Keratinocyte (primary cell): ENCODE results near the gene DCAF6. TPM values are rescaled to one million over a fixed set of nuclear protein-coding genes. Genes with fewer than 3 reads are reported as not detected.
"Not testable (repeated sequence)": the region's sequence is repeated elsewhere in the genome, so short reads cannot be mapped to it uniquely, and the experiment has no call there.

Experiments
- DNase-seq: peaks from one replicate; pipeline ENCODE4 v3.0.0-alpha.2; 2011; ENCODE audit warnings: low read depth, missing footprints, low spot score
- FAIRE-seq: peaks from 2 replicates; lab custom pipeline; 2011; peaks lifted over from hg19 to GRCh38; lab: Jason Lieb, UNC
- H2AFZ ChIP-seq: 2 replicates; pipeline ENCODE4 v1.6.0; 2012; ENCODE audit warnings: low read length, control low read depth, inconsistent platforms; ENCODE audit not compliant: control insufficient read depth
- H3K27ac ChIP-seq: 2 replicates; pipeline ENCODE4 v1.5.1; 2011; ENCODE audit warnings: low read length; ENCODE audit not compliant: control insufficient read depth, insufficient read depth
- H3K27me3 ChIP-seq: 3 replicates; pipeline ENCODE4 v1.6.0; 2011; ENCODE audit warnings: low read length; ENCODE audit not compliant: control insufficient read depth, insufficient read depth; ENCODE audit errors: extremely low read depth
- H3K36me3 ChIP-seq, 2 experiments: 2 replicates in 1 of 2; 3 replicates in 1 of 2; pipeline ENCODE4 v1.5.1; 2011; ENCODE audit warnings: low read length in 2 of 2, mild to moderate bottlenecking in 1 of 2; ENCODE audit not compliant: control insufficient read depth in 2 of 2, insufficient read depth in 2 of 2; ENCODE audit errors: extremely low read depth in 1 of 2
- H3K4me1 ChIP-seq: 3 replicates; pipeline ENCODE4 v1.5.1; 2011; ENCODE audit warnings: low read length; ENCODE audit not compliant: control insufficient read depth, insufficient read depth; ENCODE audit errors: extremely low read depth
- H3K4me2 ChIP-seq: 3 replicates; pipeline ENCODE4 v1.6.0; 2011; ENCODE audit warnings: low read depth, low read length; ENCODE audit not compliant: control insufficient read depth, insufficient read depth; ENCODE audit errors: extremely low read depth
- H3K4me3 ChIP-seq, 3 experiments: fragments of 200-600 bp in 1 of 3; sonication (generic) in 1 of 3; 2 replicates in 2 of 3; 3 replicates in 1 of 3; pipeline ENCODE4 v1.5.1; 2011 to 2016; ENCODE audit warnings: low read length in 3 of 3, mild to moderate bottlenecking in 3 of 3, control low read depth in 2 of 3, inconsistent platforms in 1 of 3, low read depth in 1 of 3, mixed read lengths in 1 of 3, mixed run types in 1 of 3, moderate library complexity in 1 of 3; ENCODE audit not compliant: control insufficient read depth in 2 of 3, insufficient read depth in 2 of 3; ENCODE audit errors: extremely low read depth in 1 of 3
- H3K79me2 ChIP-seq: 2 replicates; pipeline ENCODE4 v1.6.0; 2012; ENCODE audit warnings: low read length; ENCODE audit not compliant: control insufficient read depth, insufficient read depth
- H3K9ac ChIP-seq: 3 replicates; pipeline ENCODE4 v1.6.0; 2011; ENCODE audit warnings: low read length; ENCODE audit not compliant: control insufficient read depth, insufficient read depth; ENCODE audit errors: extremely low read depth
- H3K9me1 ChIP-seq: 3 replicates; pipeline ENCODE4 v1.6.0; 2011; ENCODE audit warnings: low read length; ENCODE audit not compliant: control insufficient read depth, insufficient read depth; ENCODE audit errors: extremely low read depth
- H3K9me3 ChIP-seq: 2 replicates; pipeline ENCODE4 v1.5.1; 2012; ENCODE audit warnings: low read depth, low read length; ENCODE audit not compliant: control insufficient read depth
- H4K20me1 ChIP-seq: 3 replicates; pipeline ENCODE4 v1.6.0; 2011; ENCODE audit warnings: low read length; ENCODE audit not compliant: control insufficient read depth, insufficient read depth; ENCODE audit errors: extremely low read depth
- CTCF ChIP-seq, 3 experiments: IDR thresholded peaks in 1 of 3; conservative IDR thresholded peaks in 1 of 3; optimal IDR thresholded peaks in 1 of 3; 2 replicates in 2 of 3; 3 replicates in 1 of 3; pipeline versions ENCODE3 to v1.5.1; 2011; ENCODE audit warnings: low read length in 3 of 3, mild to moderate bottlenecking in 3 of 3, moderate library complexity in 2 of 3, control low read depth in 1 of 3, inconsistent platforms in 1 of 3; ENCODE audit not compliant: insufficient read depth in 2 of 3; ENCODE audit errors: extremely low read depth in 1 of 3
- EZH2 ChIP-seq: IDR thresholded peaks from one replicate; pipeline ENCODE4 v1.6.1; 2012; ENCODE audit warnings: inconsistent platforms, mild to moderate bottlenecking, low read length, moderate library complexity
- dilution Hi-C: fragments of 300-500 bp; cut with MboI; formaldehyde crosslinking; loops from one replicate; pipeline ENCODE4 v1.7.0; 2020; ENCODE audit warnings: low sequenced_read_pairs; ENCODE audit not compliant: extremely low pct_ligation_motif_present
- polyA minus RNA-seq, 3 experiments: library from RNA; depleted of rRNA, polyadenylated mRNA; stranded (reverse); fragments of >200 nt; gene quantifications; 1 replicate in 1 of 3; 2 replicates in 1 of 3; 3 replicates in 1 of 3; pipeline ENCODE4 v1.2.3, GENCODE V29; 2011
- polyA plus RNA-seq, 5 experiments: library from polyadenylated mRNA; depleted of rRNA in 3 of 5; stranded (reverse) in 3 of 5; stranded (forward) in 1 of 5; unstranded in 1 of 5; fragments of >200 nt; gene quantifications; 1 replicate in 1 of 5; 2 replicates in 3 of 5; 3 replicates in 1 of 5; pipeline versions ENCODE4 v1.2.1 to v1.2.3, GENCODE V29; 2011 to 2012; ENCODE audit warnings: missing spikeins in 2 of 5, low read depth in 1 of 5, low replicate concordance in 1 of 5

DCAF6 gene, protein sequence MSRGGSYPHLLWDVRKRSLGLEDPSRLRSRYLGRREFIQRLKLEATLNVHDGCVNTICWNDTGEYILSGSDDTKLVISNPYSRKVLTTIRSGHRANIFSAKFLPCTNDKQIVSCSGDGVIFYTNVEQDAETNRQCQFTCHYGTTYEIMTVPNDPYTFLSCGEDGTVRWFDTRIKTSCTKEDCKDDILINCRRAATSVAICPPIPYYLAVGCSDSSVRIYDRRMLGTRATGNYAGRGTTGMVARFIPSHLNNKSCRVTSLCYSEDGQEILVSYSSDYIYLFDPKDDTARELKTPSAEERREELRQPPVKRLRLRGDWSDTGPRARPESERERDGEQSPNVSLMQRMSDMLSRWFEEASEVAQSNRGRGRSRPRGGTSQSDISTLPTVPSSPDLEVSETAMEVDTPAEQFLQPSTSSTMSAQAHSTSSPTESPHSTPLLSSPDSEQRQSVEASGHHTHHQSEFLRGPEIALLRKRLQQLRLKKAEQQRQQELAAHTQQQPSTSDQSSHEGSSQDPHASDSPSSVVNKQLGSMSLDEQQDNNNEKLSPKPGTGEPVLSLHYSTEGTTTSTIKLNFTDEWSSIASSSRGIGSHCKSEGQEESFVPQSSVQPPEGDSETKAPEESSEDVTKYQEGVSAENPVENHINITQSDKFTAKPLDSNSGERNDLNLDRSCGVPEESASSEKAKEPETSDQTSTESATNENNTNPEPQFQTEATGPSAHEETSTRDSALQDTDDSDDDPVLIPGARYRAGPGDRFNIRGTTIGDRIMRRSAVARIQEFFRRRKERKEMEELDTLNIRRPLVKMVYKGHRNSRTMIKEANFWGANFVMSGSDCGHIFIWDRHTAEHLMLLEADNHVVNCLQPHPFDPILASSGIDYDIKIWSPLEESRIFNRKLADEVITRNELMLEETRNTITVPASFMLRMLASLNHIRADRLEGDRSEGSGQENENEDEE
- polyA plus RNA-seq, result 70.0 to 109 TPM (median 78.6 TPM) in 3 replicates
- 92.4 TPM for polyA plus RNA-seq (2011; ENCODE audit: low read depth)
- polyA plus RNA-seq (2011; cell fraction: cytosol; rRNA removed), result 94.8 and 196 TPM in 2 replicates
- 74.5 and 77.5 TPM in 2 replicates for polyA plus RNA-seq (2011; cell fraction: nucleus; rRNA removed)
- polyA plus RNA-seq (2012; ENCODE audit: low replicate concordance), result 33.8 and 54.2 TPM in 2 replicates
- 25.5 to 201 TPM (median 124 TPM) in 3 replicates for polyA minus RNA-seq
- 54.7 TPM for polyA minus RNA-seq (2011; cell fraction: cytosol; rRNA and poly(A)+ RNA removed)
- 52.5 and 99.5 TPM in 2 replicates for polyA minus RNA-seq (2011; cell fraction: nucleus; rRNA and poly(A)+ RNA removed)

DNA sequence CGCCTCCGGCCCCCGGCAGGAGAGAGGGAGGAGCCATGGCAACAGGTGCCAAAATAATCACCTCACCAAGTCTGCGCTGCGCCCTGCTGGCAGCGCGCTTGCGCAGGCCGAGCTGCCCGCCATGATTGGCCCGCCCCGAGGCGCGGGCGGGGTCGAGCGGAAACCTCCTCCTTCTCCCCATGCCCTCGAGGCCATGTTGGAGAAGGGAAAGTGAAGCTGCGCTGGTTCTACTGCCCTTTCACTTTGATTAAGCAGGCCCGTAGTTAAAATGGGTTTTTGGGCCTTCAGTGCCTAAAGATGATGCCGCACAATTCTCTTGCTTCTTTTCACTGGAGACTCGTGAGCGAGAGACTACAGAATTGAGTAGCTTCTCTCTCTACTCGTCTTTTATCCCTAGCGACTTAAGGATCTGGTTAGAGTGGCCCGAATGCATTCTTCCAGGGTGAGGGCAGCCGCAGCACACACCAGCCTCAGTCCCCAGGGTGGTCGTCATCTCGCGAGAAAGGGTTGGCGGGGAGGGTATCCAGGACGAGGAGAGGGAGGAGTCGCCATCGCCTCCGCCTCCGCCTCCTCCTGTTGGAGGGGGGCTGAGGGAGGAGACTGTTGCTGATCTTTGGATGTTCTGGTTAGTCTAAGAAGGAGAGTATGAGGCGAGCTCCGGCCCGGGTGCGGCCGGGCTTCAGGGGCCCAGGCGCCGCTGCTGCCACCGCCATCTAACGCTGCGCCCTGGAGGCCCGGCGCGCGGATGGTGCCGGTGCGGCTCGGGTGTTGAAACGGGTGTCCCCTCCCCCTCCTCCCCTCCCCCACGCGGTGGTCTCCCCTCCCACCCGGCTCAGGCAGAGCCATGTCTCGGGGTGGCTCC is at the start of gene DCAF6:
Gene DCAF6 (plus strand): TSS at position 616 of the 862 bp plus-strand sequence. CDS start 229 bp downstream, at position 845.
- Histone ChIP-seq H3K9me3 (no peaks in the 10 kb centered on the region), H3K27me3 (no peaks in the 10 kb centered on the region), H3K4me3 (peak within 1 kb of the TSS; percentile 83 to 94 (median 87)), H3K4me2 (peak within 1 kb of the TSS; percentile 95), H2AFZ (peak within 1 kb of the TSS; percentile 87), H3K9me1 (no peaks in the 10 kb centered on the region), H3K9ac (peak within 1 kb of the TSS; percentile 92), H3K79me2 (peaks cover 69% of the 10 kb centered on the region), H3K36me3 (no peaks in the 10 kb centered on the region), H4K20me1 (no peaks in the 10 kb centered on the region), H3K27ac (peak within 1 kb of the TSS; percentile 96), H3K4me1 (peaks cover 3% of the 10 kb centered on the region)
- dilution Hi-C loops, result no loop called here
- DNase-seq (peak; percentile 88), FAIRE-seq (peak; percentile 69)
- TF ChIP-seq EZH2, result no peak
- TF ChIP-seq CTCF (optimal IDR thresholded peaks at IDR 0.05 in 1 of 3, IDR thresholded peaks at IDR 0.05 in 1 of 3, conservative IDR thresholded peaks at IDR 0.05 in 1 of 3; ENCODE audit: extremely low read depth in 1 of 3, insufficient read depth in 2 of 3, low read length in 3 of 3), result no peak

- H4K20me1 ChIP-seq, H3K4me3 ChIP-seq, H3K9me1 ChIP-seq, H3K4me2 ChIP-seq, dilution Hi-C loops, H3K27ac ChIP-seq, DNase-seq, FAIRE-seq, H3K4me1 ChIP-seq, H3K27me3 ChIP-seq, H3K9ac ChIP-seq, H3K79me2 ChIP-seq, H2AFZ ChIP-seq, H3K9me3 ChIP-seq, H3K36me3 ChIP-seq: not testable (repeated sequence)
These were observed 49.3 kb upstream of the DCAF6 start for GRCh38 chr1:167887187-167887586.
